HL-60 (cell line): Measurements from ENCODE around the gene KIAA1210.

Experiments used
- CTCF ChIP-seq: IDR thresholded peaks from one replicate; pipeline ENCODE4 v1.5.1; 2011; ENCODE audit warnings: low read length, control low read depth, inconsistent platforms; ENCODE audit not compliant: insufficient read depth
- GABPA ChIP-seq: IDR thresholded peaks from 2 replicates; pipeline ENCODE4 v1.6.1; 2012; ENCODE audit warnings: low read depth
- POLR2AphosphoS5 ChIP-seq: IDR thresholded peaks from 2 replicates; pipeline ENCODE4 v1.6.1; 2012; ENCODE audit warnings: low read depth
- SPI1 ChIP-seq: IDR thresholded peaks from 2 replicates; pipeline ENCODE4 v1.6.1; 2012; ENCODE audit warnings: low read depth, mild to moderate bottlenecking, borderline replicate concordance
- TF ChIP-seq, protein P1 (sequence below): IDR thresholded peaks from 2 replicates; pipeline ENCODE4 v1.6.1; 2012; ENCODE audit warnings: low read depth; ENCODE audit not compliant: insufficient replicate concordance

GRCh38 chrX:119168104-119168503 lies 40.5 kb upstream of the KIAA1210 start:
- no peak for TF ChIP-seq POLR2AphosphoS5
- TF ChIP-seq CTCF, result no peak
- no peak for TF ChIP-seq GABPA
- TF ChIP-seq, protein P1, sequence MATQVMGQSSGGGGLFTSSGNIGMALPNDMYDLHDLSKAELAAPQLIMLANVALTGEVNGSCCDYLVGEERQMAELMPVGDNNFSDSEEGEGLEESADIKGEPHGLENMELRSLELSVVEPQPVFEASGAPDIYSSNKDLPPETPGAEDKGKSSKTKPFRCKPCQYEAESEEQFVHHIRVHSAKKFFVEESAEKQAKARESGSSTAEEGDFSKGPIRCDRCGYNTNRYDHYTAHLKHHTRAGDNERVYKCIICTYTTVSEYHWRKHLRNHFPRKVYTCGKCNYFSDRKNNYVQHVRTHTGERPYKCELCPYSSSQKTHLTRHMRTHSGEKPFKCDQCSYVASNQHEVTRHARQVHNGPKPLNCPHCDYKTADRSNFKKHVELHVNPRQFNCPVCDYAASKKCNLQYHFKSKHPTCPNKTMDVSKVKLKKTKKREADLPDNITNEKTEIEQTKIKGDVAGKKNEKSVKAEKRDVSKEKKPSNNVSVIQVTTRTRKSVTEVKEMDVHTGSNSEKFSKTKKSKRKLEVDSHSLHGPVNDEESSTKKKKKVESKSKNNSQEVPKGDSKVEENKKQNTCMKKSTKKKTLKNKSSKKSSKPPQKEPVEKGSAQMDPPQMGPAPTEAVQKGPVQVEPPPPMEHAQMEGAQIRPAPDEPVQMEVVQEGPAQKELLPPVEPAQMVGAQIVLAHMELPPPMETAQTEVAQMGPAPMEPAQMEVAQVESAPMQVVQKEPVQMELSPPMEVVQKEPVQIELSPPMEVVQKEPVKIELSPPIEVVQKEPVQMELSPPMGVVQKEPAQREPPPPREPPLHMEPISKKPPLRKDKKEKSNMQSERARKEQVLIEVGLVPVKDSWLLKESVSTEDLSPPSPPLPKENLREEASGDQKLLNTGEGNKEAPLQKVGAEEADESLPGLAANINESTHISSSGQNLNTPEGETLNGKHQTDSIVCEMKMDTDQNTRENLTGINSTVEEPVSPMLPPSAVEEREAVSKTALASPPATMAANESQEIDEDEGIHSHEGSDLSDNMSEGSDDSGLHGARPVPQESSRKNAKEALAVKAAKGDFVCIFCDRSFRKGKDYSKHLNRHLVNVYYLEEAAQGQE, result no peak
- no peak for TF ChIP-seq SPI1
